IMR-90 (cell line): Measurements from ENCODE around the gene ARID3C. TPM values are rescaled to one million over a fixed set of nuclear protein-coding genes. Genes with fewer than 3 reads are reported as not detected.

Experiments
- ATAC-seq: fragments of 200-7000 bp; cut with Tn5 transposase; 2 replicates; pipeline ENCODE4 v1.9.1; 2020; ENCODE audit warnings: low read depth, mild to moderate bottlenecking, moderate library complexity
- BruUV-seq: library from RNA; stranded (reverse); fragments of 400-500 nt; replicated peaks from 2 replicates; lab custom pipeline; 2021; lab: Mats Ljungman, UMichigan
- CTCF ChIA-PET: fragments of 300-600 bp; formaldehyde crosslinking; extraction: SDS; loops from one replicate; lab custom pipeline; 2021; ENCODE audit warnings: antibody characterized with exemption; lab: Yijun Ruan, JAX
- POLR2A ChIA-PET: fragments of 300-600 bp; sonication (Branson Sonifier 250); formaldehyde crosslinking; loops from one replicate; lab custom pipeline; 2022; ENCODE audit warnings: antibody characterized with exemption; ENCODE audit not compliant: unreplicated experiment; lab: Charles Lee
- DNase-seq: peaks from one replicate; pipeline ENCODE4 v3.0.0; 2013
- H2AFZ ChIP-seq: replicated peaks from 2 replicates; pipeline ENCODE3; 2013; ENCODE audit warnings: low read length, mild to moderate bottlenecking; ENCODE audit not compliant: poor library complexity
- H2AK5ac ChIP-seq: 2 replicates; pipeline ENCODE4 v1.6.1; 2013; ENCODE audit warnings: low read depth, low read length, inconsistent platforms
- H2AK9ac ChIP-seq: replicated peaks from 2 replicates; pipeline ENCODE3; 2013; ENCODE audit warnings: mild to moderate bottlenecking, low read depth, low read length, moderate library complexity; ENCODE audit not compliant: poor library complexity
- H2BK120ac ChIP-seq: 2 replicates; pipeline ENCODE4 v1.6.1; 2013; ENCODE audit warnings: low read depth, low read length, inconsistent platforms
- H2BK15ac ChIP-seq: 3 replicates; pipeline ENCODE4 v1.6.1; 2013; ENCODE audit warnings: low read depth, low read length, inconsistent platforms
- H2BK20ac ChIP-seq: 2 replicates; pipeline ENCODE4 v1.6.1; 2013; ENCODE audit warnings: low read depth, mild to moderate bottlenecking, inconsistent platforms, low read length, moderate library complexity
- H2BK5ac ChIP-seq: 2 replicates; pipeline ENCODE4 v1.6.1; 2013; ENCODE audit warnings: mild to moderate bottlenecking, low read depth, low read length, inconsistent platforms; ENCODE audit not compliant: poor library complexity, severe bottlenecking
- H3K14ac ChIP-seq: replicated peaks from 2 replicates; pipeline ENCODE4 v1.6.1; 2013; ENCODE audit warnings: low read depth, low read length, inconsistent platforms
- H3K18ac ChIP-seq: 2 replicates; pipeline ENCODE4 v1.6.1; 2013; ENCODE audit warnings: low read depth, low read length, control low read depth
- H3K23ac ChIP-seq: 2 replicates; pipeline ENCODE4 v1.6.1; 2013; ENCODE audit warnings: low read depth, low read length, inconsistent platforms
- H3K27ac ChIP-seq: 2 replicates; pipeline ENCODE4 v1.5.1; 2013; ENCODE audit warnings: mild to moderate bottlenecking, control low read depth, low read length; ENCODE audit not compliant: insufficient read depth
- H3K27me3 ChIP-seq: 2 replicates; pipeline ENCODE4 v1.6.1; 2013; ENCODE audit warnings: low read length; ENCODE audit not compliant: control insufficient read depth, insufficient read depth
- H3K36me3 ChIP-seq: 2 replicates; pipeline ENCODE4 v1.6.1; 2013; ENCODE audit warnings: low read length, mixed read lengths; ENCODE audit not compliant: control insufficient read depth, insufficient read depth
- H3K4ac ChIP-seq: 2 replicates; pipeline ENCODE4 v1.6.1; 2013; ENCODE audit warnings: low read depth, low read length, inconsistent platforms
- H3K4me1 ChIP-seq: 2 replicates; pipeline ENCODE4 v1.6.1; 2013; ENCODE audit warnings: low read length, mixed read lengths; ENCODE audit not compliant: control insufficient read depth, insufficient read depth
- H3K4me2 ChIP-seq: 2 replicates; pipeline ENCODE4 v1.6.1; 2013; ENCODE audit warnings: low read depth, mild to moderate bottlenecking, control low read depth, low read length, moderate library complexity
- H3K4me3 ChIP-seq: 2 replicates; pipeline ENCODE4 v1.5.1; 2013; ENCODE audit warnings: low read depth, mild to moderate bottlenecking, control low read depth, low read length, moderate library complexity; ENCODE audit not compliant: insufficient read depth
- H3K56ac ChIP-seq: 2 replicates; pipeline ENCODE4 v1.6.1; 2013; ENCODE audit warnings: low read length, inconsistent platforms; ENCODE audit not compliant: insufficient read depth; ENCODE audit errors: extremely low read depth
- H3K79me1 ChIP-seq, 2 experiments: 2 replicates each; pipeline ENCODE4 v1.6.1; 2013; ENCODE audit warnings: low read length in 2 of 2, inconsistent platforms in 1 of 2, low read depth in 1 of 2
- H3K9ac ChIP-seq: 2 replicates; pipeline ENCODE4 v1.6.1; 2013; ENCODE audit warnings: low read depth, low read length, control low read depth
- H3K9me1 ChIP-seq: 2 replicates; pipeline ENCODE4 v1.6.1; 2013; ENCODE audit warnings: low read length, inconsistent platforms; ENCODE audit not compliant: insufficient read depth
- H3K9me3 ChIP-seq: 2 replicates; pipeline ENCODE4 v1.6.1; 2013; ENCODE audit warnings: low read length; ENCODE audit not compliant: control insufficient read depth, insufficient read depth
- H4K20me1 ChIP-seq: 2 replicates; pipeline ENCODE4 v1.6.1; 2013; ENCODE audit warnings: low read length, inconsistent platforms; ENCODE audit not compliant: insufficient read depth
- H4K5ac ChIP-seq: 2 replicates; pipeline ENCODE4 v1.6.1; 2013; ENCODE audit warnings: mild to moderate bottlenecking, low read depth, low read length, control low read depth
- H4K8ac ChIP-seq, 2 experiments: 2 replicates each; pipeline ENCODE4 v1.6.1; 2013; ENCODE audit warnings: low read depth in 2 of 2, low read length in 2 of 2, control low read depth in 1 of 2, inconsistent platforms in 1 of 2
- H4K91ac ChIP-seq: 2 replicates; pipeline ENCODE4 v1.6.1; 2013; ENCODE audit warnings: low read depth, low read length, inconsistent platforms; ENCODE audit not compliant: insufficient read depth
- BHLHE40 ChIP-seq: fragments of 150-350 bp; IDR thresholded peaks from 2 replicates; pipeline ENCODE4 v1.6.1; 2016; ENCODE audit warnings: mild to moderate bottlenecking, low read depth, low read length
- CEBPB ChIP-seq: IDR thresholded peaks from 2 replicates; pipeline ENCODE4 v1.6.1; 2012; ENCODE audit warnings: low read depth, low read length, improper control_type of control experiment
- FOS ChIP-seq: fragments of 150-350 bp; IDR thresholded peaks from 2 replicates; pipeline ENCODE4 v1.6.1; 2016; ENCODE audit warnings: low read depth, low read length
- RAD21 ChIP-seq: IDR thresholded peaks from 2 replicates; pipeline ENCODE4 v1.6.1; 2012; ENCODE audit warnings: low read length, improper control_type of control experiment
- RCOR1 ChIP-seq: IDR thresholded peaks from 2 replicates; pipeline ENCODE4 v1.6.1; 2012; ENCODE audit warnings: mild to moderate bottlenecking, low read length, improper control_type of control experiment; ENCODE audit not compliant: insufficient replicate concordance
- WGBS, 2 experiments: methylation state at CpG; one replicate each; pipeline versions ENCODE4 v1.1.5 to v1.1.7; 2013; ENCODE audit warnings: missing lambda C conversion rate in 2 of 2; ENCODE audit not compliant: insufficient read length in 1 of 2; ENCODE audit errors: extremely low coverage in 2 of 2; 5-methylcytosine and 5-hydroxymethylcytosine counted together
- dilution Hi-C: fragments of 300-500 bp; cut with HindIII; formaldehyde crosslinking; loops from one replicate; pipeline ENCODE4 v1.14.3; 2018; ENCODE audit warnings: low sequenced_read_pairs; ENCODE audit not compliant: unreplicated experiment
- in situ Hi-C: fragments of 300-500 bp; cut with MboI; formaldehyde crosslinking; loops from 3 replicates; pipeline ENCODE4 v1.14.3; 2019; ENCODE audit warnings: low sequenced_read_pairs, inconsistent platforms, mixed read lengths
- intact Hi-C: fragments of 100-400 bp; cut with micrococcal nuclease; formaldehyde crosslinking; loops from 2 replicates; pipeline ENCODE4 v1.10.0; 2022
- polyA plus RNA-seq, 3 experiments: library from polyadenylated mRNA; depleted of rRNA; stranded (reverse); fragments of >200 nt; gene quantifications; 2 replicates each; pipeline ENCODE4 v1.2.3, GENCODE V29; 2012; ENCODE audit warnings: low replicate concordance in 1 of 3
- total RNA-seq: library from RNA; depleted of rRNA; stranded (reverse); fragments of >200 nt; gene quantifications from 2 replicates; pipeline ENCODE4 v1.2.3, GENCODE V29; 2012
- TF ChIP-seq, protein P1 (sequence below): conservative IDR thresholded peaks from 2 replicates; pipeline ENCODE4 v1.5.1; 2012; ENCODE audit warnings: mild to moderate bottlenecking, low read depth, low read length, improper control_type of control experiment

Gene ARID3C
- total and polyA plus RNA-seq, 2 of the 4 experiments (the other 2 are of a cell fraction): 0.07 TPM; not detected in 1

DNA sequence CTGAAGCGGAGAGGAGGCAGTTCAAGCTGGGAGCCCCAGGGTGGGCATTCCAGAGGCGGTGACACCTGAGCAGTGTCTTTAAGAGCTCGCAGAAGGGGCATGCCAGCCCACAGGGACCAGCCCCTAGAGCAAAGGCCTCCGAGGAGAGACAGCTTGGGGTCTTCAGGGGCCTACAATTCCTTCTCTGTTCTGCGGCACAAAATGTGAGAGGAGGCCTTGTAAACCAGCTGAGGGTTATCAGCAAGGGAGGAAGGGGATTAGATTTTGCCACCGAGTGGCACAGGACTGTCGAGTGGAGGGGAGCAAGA lies 9.2 kb upstream of the ARID3C start:
- BruUV-seq: no TSS peak

More for the DNA sequence above, 9.2 kb upstream of the ARID3C start:
- H4K8ac ChIP-seq: peak overlapping the region; percentile 96 to 99
- peak overlapping the region; percentile 84 for H3K4me3 ChIP-seq
- H2AFZ ChIP-seq: peak overlapping the region; percentile 97
- ChIA-PET POLR2A (interaction anchor here (2.0 kb wide), 1 partner anchor 9 kb away, joined by 10 read pairs; the partner anchor contains the start of gene GALT), CTCF (interaction anchor here (0.6 kb wide), 1 partner anchor 9 kb away, joined by 3 read pairs; the partner anchor contains the start of gene GALT)
- ATAC-seq (no peak), DNase-seq (no peak)
- peak overlapping the region; percentile 71 for H2BK5ac ChIP-seq
- 0 out of 2 replicates have a peak overlapping the region, but pooled peaks have one; percentile 27 for H3K56ac ChIP-seq
- H4K20me1 ChIP-seq: peaks cover 9% of the 10 kb centered on the region; the same call in 1 of the 2 replicates
- H3K9me1 ChIP-seq: peaks cover 13% of the 10 kb centered on the region; the same call in 1 of the 2 replicates
- peaks cover 6% of the 10 kb centered on the region for H3K36me3 ChIP-seq
- H3K9me3 ChIP-seq: no peaks in the 10 kb centered on the region
- in situ Hi-C loops: no loop called here
- no peaks in the 10 kb centered on the region for H3K27me3 ChIP-seq
- H3K23ac ChIP-seq: peak overlapping the region; percentile 30
- peak overlapping the region; percentile 87 for H3K4me2 ChIP-seq
- peak overlapping the region; percentile 96 for H2AK5ac ChIP-seq
- H2BK20ac ChIP-seq: no peak overlapping the region; the same call in 1 of the 2 replicates
- peak overlapping the region; percentile 85 for H4K91ac ChIP-seq
- peak overlapping the region; percentile 91 for H3K14ac ChIP-seq
- WGBS, 2 experiments: 4% methylated on average over 4 of the region's 7 CpGs; no CpG with 5 or more reads in 1 of the 2 experiments
- TF ChIP-seq CEBPB (no peak), RCOR1 (no peak), RAD21 (no peak), FOS (no peak), BHLHE40 (no peak)
- TF ChIP-seq, protein P1, sequence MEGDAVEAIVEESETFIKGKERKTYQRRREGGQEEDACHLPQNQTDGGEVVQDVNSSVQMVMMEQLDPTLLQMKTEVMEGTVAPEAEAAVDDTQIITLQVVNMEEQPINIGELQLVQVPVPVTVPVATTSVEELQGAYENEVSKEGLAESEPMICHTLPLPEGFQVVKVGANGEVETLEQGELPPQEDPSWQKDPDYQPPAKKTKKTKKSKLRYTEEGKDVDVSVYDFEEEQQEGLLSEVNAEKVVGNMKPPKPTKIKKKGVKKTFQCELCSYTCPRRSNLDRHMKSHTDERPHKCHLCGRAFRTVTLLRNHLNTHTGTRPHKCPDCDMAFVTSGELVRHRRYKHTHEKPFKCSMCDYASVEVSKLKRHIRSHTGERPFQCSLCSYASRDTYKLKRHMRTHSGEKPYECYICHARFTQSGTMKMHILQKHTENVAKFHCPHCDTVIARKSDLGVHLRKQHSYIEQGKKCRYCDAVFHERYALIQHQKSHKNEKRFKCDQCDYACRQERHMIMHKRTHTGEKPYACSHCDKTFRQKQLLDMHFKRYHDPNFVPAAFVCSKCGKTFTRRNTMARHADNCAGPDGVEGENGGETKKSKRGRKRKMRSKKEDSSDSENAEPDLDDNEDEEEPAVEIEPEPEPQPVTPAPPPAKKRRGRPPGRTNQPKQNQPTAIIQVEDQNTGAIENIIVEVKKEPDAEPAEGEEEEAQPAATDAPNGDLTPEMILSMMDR: no peak
- peak overlapping the region; percentile 70 for H3K9ac ChIP-seq
- peak overlapping the region; percentile 81 for H3K27ac ChIP-seq
- H3K79me1 ChIP-seq: peaks cover 13 to 36% of the 10 kb centered on the region in 2 experiments
- peak overlapping the region; percentile 63 for H2AK9ac ChIP-seq
- H3K18ac ChIP-seq: no peak overlapping the region; the same call in 1 of the 2 replicates
- H3K4me1 ChIP-seq: peaks cover 4% of the 10 kb centered on the region
- intact Hi-C loops: no loop called here
- peak overlapping the region; percentile 81 for H2BK120ac ChIP-seq
- H2BK15ac ChIP-seq: no peak overlapping the region
- peak overlapping the region; percentile 90 for H3K4ac ChIP-seq
- dilution Hi-C loops: no loop called here
- H4K5ac ChIP-seq: peak overlapping the region; percentile 93
